Nephron progenitor cell (in vitro differentiated cells): ENCODE results near the gene ATXN1L.
"Not testable (repeated sequence)": the region's sequence is repeated elsewhere in the genome, so short reads cannot be mapped to it uniquely, and the experiment has no call there.

Experiments
- DNase-seq: peaks from one replicate; pipeline ENCODE4 v3.0.0; 2021
- H3K27ac Mint-ChIP-seq: 2 replicates; pipeline ENCODE4 v1.8.0; 2021; ENCODE audit warnings: mild to moderate bottlenecking, moderate library complexity, mixed read lengths
- H3K27me3 Mint-ChIP-seq: 2 replicates; pipeline ENCODE4 v1.8.0; 2021; ENCODE audit warnings: mild to moderate bottlenecking, low read depth, mixed read lengths; ENCODE audit not compliant: poor library complexity
- H3K36me3 Mint-ChIP-seq: 2 replicates; pipeline ENCODE4 v1.8.0; 2021; ENCODE audit warnings: low read depth, mixed read lengths
- H3K4me1 Mint-ChIP-seq: 2 replicates; pipeline ENCODE4 v1.8.0; 2021; ENCODE audit warnings: mixed read lengths
- H3K4me3 Mint-ChIP-seq: 2 replicates; pipeline ENCODE4 v1.8.0; 2021; ENCODE audit warnings: mild to moderate bottlenecking, moderate library complexity, mixed read lengths
- H3K9me3 Mint-ChIP-seq: 2 replicates; pipeline ENCODE4 v1.8.0; 2021; ENCODE audit warnings: mild to moderate bottlenecking, moderate library complexity, mixed read lengths
- CTCF ChIP-seq: fragments of 200-600 bp; sonication (generic); IDR thresholded peaks from 2 replicates; pipeline ENCODE4 v1.5.0; 2021; ENCODE audit warnings: antibody characterized with exemption

ATXN1L gene

GRCh38 chr16:71855937-71856662 is 10.3 kb downstream of the ATXN1L start:
- DNase-seq, result no peak
- H3K9me3 Mint-ChIP-seq, result no peaks in the 10 kb centered on the region
- H3K36me3 Mint-ChIP-seq, result peaks cover 51% of the 10 kb centered on the region
- no peak for TF ChIP-seq CTCF
- no peaks in the 10 kb centered on the region for H3K27me3 Mint-ChIP-seq
- H3K4me1 Mint-ChIP-seq, result no peaks in the 10 kb centered on the region
- H3K4me3 Mint-ChIP-seq, result no peak overlapping the region
- no peak overlapping the region for H3K27ac Mint-ChIP-seq

GRCh38 chr16:71859762-71860521 is 14.2 kb downstream of the ATXN1L start:
- no peak overlapping the region for H3K27ac Mint-ChIP-seq
- H3K4me1 Mint-ChIP-seq, result no peaks in the 10 kb centered on the region
- peaks cover 6% of the 10 kb centered on the region for H3K27me3 Mint-ChIP-seq
- H3K4me3 Mint-ChIP-seq, result no peak overlapping the region
- no peak for TF ChIP-seq CTCF
- H3K9me3 Mint-ChIP-seq, result no peaks in the 10 kb centered on the region
- peaks cover 54% of the 10 kb centered on the region for H3K36me3 Mint-ChIP-seq
- DNase-seq, result no peak

- Mint-ChIP-seq H3K36me3 (peaks cover 58% of the 10 kb centered on the region), H3K4me1 (no peaks in the 10 kb centered on the region), H3K4me3 (no peak overlapping the region), H3K27me3 (peaks cover 6% of the 10 kb centered on the region), H3K9me3 (no peaks in the 10 kb centered on the region), H3K27ac (no peak overlapping the region)
- no peak for DNase-seq
- TF ChIP-seq CTCF, result no peak
These were observed 18.2 kb downstream of the ATXN1L start for GRCh38 chr16:71863995-71864394.

GRCh38 chr16:71865173-71865863 is 19.5 kb downstream of the ATXN1L start:
- Mint-ChIP-seq H3K4me3 (no peak overlapping the region), H3K27me3 (peaks cover 6% of the 10 kb centered on the region), H3K4me1 (no peaks in the 10 kb centered on the region), H3K27ac (no peak overlapping the region), H3K36me3 (peaks cover 59% of the 10 kb centered on the region), H3K9me3 (no peaks in the 10 kb centered on the region)
- TF ChIP-seq CTCF, result no peak
- DNase-seq, result no peak

GRCh38 chr16:71867175-71867574 is 21.4 kb downstream of the ATXN1L start:
- not testable (repeated sequence) for H3K27me3 Mint-ChIP-seq, DNase-seq, H3K4me3 Mint-ChIP-seq, H3K27ac Mint-ChIP-seq, H3K9me3 Mint-ChIP-seq, H3K4me1 Mint-ChIP-seq
- peaks cover 60% of the 10 kb centered on the region for H3K36me3 Mint-ChIP-seq

- Mint-ChIP-seq H3K4me1 (no peaks in the 10 kb centered on the region), H3K4me3 (no peak overlapping the region), H3K9me3 (no peaks in the 10 kb centered on the region), H3K27me3 (peaks cover 6% of the 10 kb centered on the region), H3K27ac (no peak overlapping the region), H3K36me3 (peaks cover 62% of the 10 kb centered on the region)
- no peak for TF ChIP-seq CTCF
- DNase-seq, result no peak
These were observed 22.2 kb downstream of the ATXN1L start for GRCh38 chr16:71867939-71868338.
